Suppressor macrophage treated with lipopolysaccharide for 4 hours (primary cell): ENCODE data around the gene PHAF1.

Experiments
- DNase-seq: peaks from one replicate; pipeline ENCODE4 v3.0.0-alpha.2; 2020

The PHAF1 gene

GRCh38 chr16:67164599-67165061 is 54.9 kb downstream of the PHAF1 start, which contains the start of gene HSF4:
Gene HSF4 (plus strand): TSS chr16:67164745. CDS start chr16:67164812, 67 bp downstream.
- DNase-seq: peak; percentile 72

GRCh38 chr16:67165121-67166078 is 55.7 kb downstream of the PHAF1 start:
- no peak for DNase-seq

GRCh38 chr16:67166110-67166547 is 56.4 kb downstream of the PHAF1 start:
- no peak for DNase-seq

- no peak for DNase-seq
Measured at GRCh38 chr16:67166598-67167168, 56.9 kb downstream of the PHAF1 start.

GRCh38 chr16:67167588-67167987 is 57.8 kb downstream of the PHAF1 start:
- no peak for DNase-seq

- no peak for DNase-seq
Measured at GRCh38 chr16:67169011-67169451, 59.3 kb downstream of the PHAF1 start.

GRCh38 chr16:67169642-67170167 is 60.0 kb downstream of the PHAF1 start:
- no peak for DNase-seq

GRCh38 chr16:67170168-67170948 is 60.6 kb downstream of the PHAF1 start, which contains the start of gene NOL3:
Gene NOL3 (plus strand): TSS chr16:67170538.
- DNase-seq: peak; percentile 94

GRCh38 chr16:67170949-67171649 is 61.4 kb downstream of the PHAF1 start:
- no peak for DNase-seq

- no peak for DNase-seq
Measured at GRCh38 chr16:67173323-67173722, 63.6 kb downstream of the PHAF1 start.

- peak; percentile 73 for DNase-seq
Measured at GRCh38 chr16:67173808-67174705, 64.3 kb downstream of the PHAF1 start.

- DNase-seq: no peak
Measured at GRCh38 chr16:67174706-67175231, 65.0 kb downstream of the PHAF1 start.

- DNase-seq: no peak
Measured at GRCh38 chr16:67176662-67177061, 66.9 kb downstream of the PHAF1 start.

GRCh38 chr16:67177743-67178699 is 68.3 kb downstream of the PHAF1 start:
- peak; percentile 62 for DNase-seq

- no peak for DNase-seq
Measured at GRCh38 chr16:67179421-67180080, 69.8 kb downstream of the PHAF1 start.

- DNase-seq: no peak
Measured at GRCh38 chr16:67180166-67180565, 70.4 kb downstream of the PHAF1 start.

- no peak for DNase-seq
Measured at GRCh38 chr16:67181346-67181745, 71.6 kb downstream of the PHAF1 start.

- no peak for DNase-seq
Measured at GRCh38 chr16:67182288-67182687, 72.5 kb downstream of the PHAF1 start.

- no peak for DNase-seq
Measured at GRCh38 chr16:67183284-67183626, 73.5 kb downstream of the PHAF1 start.
